HCT116 (cell line): ENCODE measurements around the gene CRAT. TPM values are rescaled to one million over a fixed set of nuclear protein-coding genes. Genes with fewer than 3 reads are reported as not detected.
A peak's percentile ranks its signal among the peaks of the same experiment; 100 is the strongest.

Experiments used
- ATAC-seq: fragments of 200-7000 bp; cut with Tn5 transposase; 2 replicates; pipeline ENCODE4 v1.9.1; 2020; ENCODE audit warnings: mild to moderate bottlenecking, moderate library complexity
- BruUV-seq: library from RNA; stranded (reverse); fragments of 400-500 nt; replicated peaks from 2 replicates; lab custom pipeline; 2021; lab: Mats Ljungman, UMichigan
- CTCF ChIA-PET: fragments of 300-600 bp; sonication (Branson Sonifier 250); formaldehyde crosslinking; loops from one replicate; lab custom pipeline; 2021; ENCODE audit warnings: antibody characterized with exemption; lab: Charles Lee
- POLR2A ChIA-PET: fragments of 300-600, 350-600 bp; sonication (Branson Sonifier 250); formaldehyde crosslinking; loops from one replicate; lab custom pipeline; 2021; ENCODE audit warnings: antibody characterized with exemption; lab: Charles Lee
- RAD21 ChIA-PET, 2 experiments: fragments of 300-600 bp; sonication (Branson Sonifier 250); formaldehyde crosslinking; loops; one replicate each; lab custom pipeline; 2023; ENCODE audit warnings: low total read pairs in 2 of 2; ENCODE audit not compliant: uncharacterized antibody in 2 of 2, unreplicated experiment in 2 of 2, low non-redundant PET in 1 of 2; lab: Charles Lee
- DNase-seq: peaks from one replicate; pipeline ENCODE4 v3.0.0-alpha.2; 2010; ENCODE audit warnings: low read depth, low spot score
- H2AFZ ChIP-seq: fragments of 200-600 bp; shearing (Covaris generic), sonication (generic); 2 replicates; pipeline ENCODE4 v1.6.1; 2017; ENCODE audit warnings: low read depth, mixed run types, mixed read lengths, antibody characterized with exemption, low read length; ENCODE audit not compliant: poor library complexity, severe bottlenecking
- H3K27ac ChIP-seq: 2 replicates; pipeline ENCODE4 v1.5.1; 2012; ENCODE audit warnings: low read depth, low read length
- H3K27me3 ChIP-seq: fragments of 200-600 bp; sonication (generic); 2 replicates; pipeline ENCODE4 v1.6.1; 2016; ENCODE audit warnings: mixed run types, low read length, mixed read lengths; ENCODE audit not compliant: insufficient read depth
- H3K36me3 ChIP-seq, 2 experiments: fragments of 200-500 bp in 1 of 2; fragments of 200-600 bp in 1 of 2; sonication (Bioruptor generic) in 1 of 2; sonication (generic) in 1 of 2; 2 replicates each; pipeline versions ENCODE4 v1.5.1 to v1.6.1; 2014 to 2016; ENCODE audit warnings: low read length in 2 of 2, inconsistent platforms in 1 of 2, mixed read lengths in 1 of 2, mixed run types in 1 of 2; ENCODE audit not compliant: insufficient read depth in 2 of 2, control insufficient read depth in 1 of 2
- H3K4me1 ChIP-seq, 2 experiments: fragments of 200-600 bp in 1 of 2; sonication (generic) in 1 of 2; 2 replicates each; pipeline versions ENCODE4 v1.5.1 to v1.6.1; 2012 to 2017; ENCODE audit warnings: low read length in 2 of 2, inconsistent platforms in 1 of 2, mild to moderate bottlenecking in 1 of 2, mixed read lengths in 1 of 2, mixed run types in 1 of 2, moderate library complexity in 1 of 2; ENCODE audit not compliant: insufficient read depth in 2 of 2, control insufficient read depth in 1 of 2
- H3K4me2 ChIP-seq: fragments of 200-600 bp; sonication (generic); 2 replicates; pipeline ENCODE4 v1.6.1; 2017; ENCODE audit warnings: mixed run types, low read length, mixed read lengths
- H3K4me3 ChIP-seq, 2 experiments: fragments of 200-600 bp in 1 of 2; sonication (generic) in 1 of 2; replicated peaks in 1 of 2; 2 replicates each; pipeline ENCODE4 v1.5.1; 2011 to 2016; ENCODE audit warnings: low read length in 2 of 2, control low read depth in 1 of 2, low read depth in 1 of 2, mild to moderate bottlenecking in 1 of 2, mixed read lengths in 1 of 2, mixed run types in 1 of 2
- H3K79me2 ChIP-seq: fragments of 200-600 bp; sonication (generic); 2 replicates; pipeline ENCODE4 v1.6.1; 2017; ENCODE audit warnings: mild to moderate bottlenecking, mixed run types, low read length, moderate library complexity, mixed read lengths; ENCODE audit not compliant: insufficient read depth
- H3K9ac ChIP-seq: fragments of 200-600 bp; sonication (generic); 2 replicates; pipeline ENCODE4 v1.6.1; 2016; ENCODE audit warnings: low read length, mixed read lengths
- H3K9me2 ChIP-seq: fragments of 200-600 bp; sonication (generic), shearing (Covaris generic); 2 replicates; pipeline ENCODE4 v1.6.1; 2017; ENCODE audit warnings: mixed run types, mild to moderate bottlenecking, moderate library complexity; ENCODE audit not compliant: insufficient read depth
- H3K9me3 ChIP-seq, 2 experiments: fragments of 200-500 bp in 1 of 2; fragments of 200-600 bp in 1 of 2; sonication (Bioruptor generic) in 1 of 2; sonication (generic) in 1 of 2; 2 replicates each; pipeline ENCODE4 v1.6.1; 2014 to 2017; ENCODE audit warnings: low read length in 2 of 2, mixed read lengths in 2 of 2, inconsistent platforms in 1 of 2, low read depth in 1 of 2, mild to moderate bottlenecking in 1 of 2, mixed run types in 1 of 2, moderate library complexity in 1 of 2; ENCODE audit not compliant: control insufficient read depth in 1 of 2, insufficient read depth in 1 of 2
- H4K20me1 ChIP-seq: fragments of 200-600 bp; sonication (generic), shearing (Covaris generic); 2 replicates; pipeline ENCODE4 v1.6.1; 2017; ENCODE audit warnings: mixed run types, mild to moderate bottlenecking, moderate library complexity; ENCODE audit not compliant: insufficient read depth
- CEBPB ChIP-seq: IDR thresholded peaks from 2 replicates; pipeline ENCODE4 v1.6.1; 2012; ENCODE audit warnings: low read depth
- ELF1 ChIP-seq: IDR thresholded peaks from 2 replicates; pipeline ENCODE4 v1.6.1; 2012; ENCODE audit warnings: low read depth, borderline replicate concordance
- EZH2phosphoT487 ChIP-seq: fragments of 200-600 bp; IDR thresholded peaks from 2 replicates; pipeline ENCODE4 v1.6.1; 2018; ENCODE audit warnings: antibody characterized with exemption, borderline replicate concordance
- FOSL1 ChIP-seq: IDR thresholded peaks from 2 replicates; pipeline ENCODE4 v1.6.1; 2012; ENCODE audit warnings: low read depth
- JUND ChIP-seq: IDR thresholded peaks from 2 replicates; pipeline ENCODE4 v1.6.1; 2012
- RAD21 ChIP-seq: IDR thresholded peaks from 2 replicates; pipeline ENCODE4 v1.6.1; 2012; ENCODE audit warnings: low read depth, mild to moderate bottlenecking
- TCF7L2 ChIP-seq: IDR thresholded peaks from 2 replicates; pipeline ENCODE4 v1.7.0; 2011; ENCODE audit warnings: borderline replicate concordance, inconsistent platforms; ENCODE audit not compliant: insufficient read depth, insufficient read length; ENCODE audit errors: extremely low read depth
- YY1 ChIP-seq: IDR thresholded peaks from 2 replicates; pipeline ENCODE4 v1.6.1; 2011; ENCODE audit warnings: low read length, low read depth, moderate library complexity, mild to moderate bottlenecking; ENCODE audit not compliant: insufficient replicate concordance; ENCODE audit errors: extremely low read depth
- intact Hi-C: fragments of 100-400 bp; cut with micrococcal nuclease; formaldehyde crosslinking; loops from 2 replicates; pipeline ENCODE4 v1.10.0; 2022
- total RNA-seq: library from RNA; stranded (reverse); gene quantifications from one replicate; pipeline ENCODE4 v1.2.1, GENCODE V29; 2021; ENCODE audit not compliant: unreplicated experiment

The CRAT gene
- total RNA-seq, 1 experiment from 2014 or later: 29.0 TPM

DNA sequence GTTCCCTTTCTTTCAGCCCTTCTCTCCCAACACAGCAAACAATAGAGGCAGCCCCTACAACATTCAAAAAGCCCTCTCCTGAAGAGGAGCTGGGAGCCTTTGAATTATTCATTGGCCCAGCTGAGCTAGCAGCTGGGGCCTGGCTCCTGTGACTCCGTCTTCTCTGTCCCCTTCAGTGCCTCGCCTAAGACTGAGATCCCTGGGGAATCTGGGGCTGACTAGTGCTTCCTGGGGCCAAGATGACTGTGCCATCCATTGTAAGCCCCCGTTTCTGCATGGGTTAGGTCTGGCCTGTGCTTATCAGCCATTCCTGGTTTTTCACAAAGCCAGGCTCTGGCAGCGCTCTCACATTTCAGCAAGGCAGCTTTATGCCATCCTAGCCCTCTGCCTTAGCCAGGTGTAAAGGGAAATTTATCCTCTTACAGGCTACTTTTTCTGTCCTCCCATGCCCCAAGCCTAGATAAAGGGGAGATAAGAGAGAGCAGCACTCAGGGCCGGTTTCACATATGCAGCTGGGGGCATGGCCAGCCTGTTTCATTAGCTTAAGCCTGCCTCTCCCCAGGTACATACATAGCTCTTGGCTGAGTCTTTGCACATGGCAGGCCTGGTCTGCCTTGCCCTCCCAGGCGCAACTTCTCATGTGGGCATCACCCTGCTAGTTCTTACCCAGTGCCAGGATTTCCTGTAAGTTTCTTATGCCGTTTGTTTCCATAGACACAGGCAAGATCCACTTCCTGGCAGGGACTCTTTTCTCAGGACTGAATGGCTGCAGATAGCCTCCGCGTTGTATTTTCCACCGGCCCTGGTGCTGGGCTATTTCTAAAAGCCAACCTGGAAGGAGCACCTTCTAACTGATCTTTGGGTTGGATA lies 16.4 kb upstream of the CRAT start:
- H3K4me2 ChIP-seq: no peak overlapping the region
- H3K9me2 ChIP-seq: no peaks in the 10 kb centered on the region
- H2AFZ ChIP-seq: no peak overlapping the region
- H3K27ac ChIP-seq: no peak overlapping the region
- no peak for DNase-seq
- CTCF ChIA-PET: interaction anchor here (0.6 to 2.2 kb wide), 4 partner anchors 11 to 499 kb away, joined by 3 to 6 read pairs (median 4); partner anchors contain the start of gene NTMT1
- H3K4me3 ChIP-seq: no peak overlapping the region
- POLR2A ChIA-PET: no interaction called here
- H3K27me3 ChIP-seq: no peaks in the 10 kb centered on the region
- no peak for TF ChIP-seq ELF1
- TF ChIP-seq YY1: no peak
- TF ChIP-seq RAD21: no peak
- no peak for TF ChIP-seq EZH2phosphoT487
- peaks cover 17% of the 10 kb centered on the region; the same call in 1 of the 2 replicates for H3K79me2 ChIP-seq
- H3K36me3 ChIP-seq: peaks cover 5 to 37% of the 10 kb centered on the region in 2 experiments; a peak in 3 of 4 replicates
- intact Hi-C loops: no loop called here
- RAD21 ChIA-PET: no interaction called here
- peaks cover 3 to 24% of the 10 kb centered on the region in 2 experiments for H3K4me1 ChIP-seq
- no peak overlapping the region for H3K9ac ChIP-seq
- ATAC-seq: no peak
- no peaks in the 10 kb centered on the region for H4K20me1 ChIP-seq
- BruUV-seq: no TSS peak
- no peaks in the 10 kb centered on the region for H3K9me3 ChIP-seq

DNA sequence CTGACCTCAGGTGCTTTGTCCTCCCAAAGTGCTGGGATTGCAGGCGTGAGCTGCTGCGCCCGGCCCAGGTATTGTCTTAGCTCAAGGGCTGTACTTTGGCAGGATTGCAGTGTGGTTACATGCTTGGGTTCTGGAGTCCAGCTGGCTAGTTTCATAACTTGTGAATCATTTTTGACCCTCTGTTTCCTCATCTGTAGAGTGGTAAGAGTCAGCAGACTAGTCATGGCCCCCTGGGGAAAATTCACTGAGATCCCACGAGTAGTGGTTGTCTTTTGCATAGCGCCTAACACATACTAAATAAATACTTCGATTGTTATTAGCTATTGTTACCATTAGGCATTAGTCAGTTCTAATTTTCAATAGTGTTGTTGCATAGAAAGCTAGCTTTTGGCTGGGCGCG lies 14.9 kb upstream of the CRAT start:
- Histone ChIP-seq H3K4me3 (no peak overlapping the region), H3K9me2 (no peaks in the 10 kb centered on the region), H4K20me1 (no peaks in the 10 kb centered on the region), H3K27me3 (no peaks in the 10 kb centered on the region), H3K9ac (no peak overlapping the region), H3K4me1 (peaks cover 3 to 17% of the 10 kb centered on the region in 2 experiments; a peak in 3 of 4 replicates), H3K27ac (no peak overlapping the region), H3K9me3 (no peaks in the 10 kb centered on the region), H2AFZ (no peak overlapping the region), H3K79me2 (peaks cover 29% of the 10 kb centered on the region; the same call in 1 of the 2 replicates), H3K36me3 (peaks cover 11 to 44% of the 10 kb centered on the region in 2 experiments; a peak in 3 of 4 replicates), H3K4me2 (peak overlapping the region; percentile 48)
- BruUV-seq: no TSS peak
- ChIA-PET POLR2A (no interaction called here), CTCF (interaction anchor here (0.6 to 2.2 kb wide), 5 partner anchors 15 to 500 kb away, joined by 3 to 10 read pairs (median 6); partner anchors contain the start of gene NTMT1), RAD21 (no interaction called here)
- intact Hi-C loops: no loop called here
- TF ChIP-seq CEBPB (peak; percentile 72), TCF7L2 (no peak), FOSL1 (peak; percentile 39; the same call in 1 of the 2 replicates), JUND (peak; percentile 44; the same call in 1 of the 2 replicates)
- DNase-seq (peak; percentile 46), ATAC-seq (peak; percentile 63; the same call in 1 of the 2 replicates)
